Endothelial cell of umbilical vein (primary cell): Measurements from ENCODE around the gene MAT2B. TPM values are rescaled to one million over a fixed set of nuclear protein-coding genes. Genes with fewer than 3 reads are reported as not detected.

Source experiments
- BruUV-seq: library from RNA; stranded (reverse); fragments of 400-500 nt; replicated peaks from 2 replicates; lab custom pipeline; 2021; lab: Mats Ljungman, UMichigan
- CTCF ChIA-PET: fragments of 300-600, 350-600 bp; sonication (Branson Sonifier 250); formaldehyde crosslinking; loops from one replicate; lab custom pipeline; 2021; ENCODE audit warnings: antibody characterized with exemption, inconsistent platforms; lab: Charles Lee
- POLR2A ChIA-PET: fragments of 300-600, 350-600 bp; sonication (Branson Sonifier 250); formaldehyde crosslinking; loops from one replicate; lab custom pipeline; 2021; ENCODE audit warnings: antibody characterized with exemption, inconsistent platforms; lab: Charles Lee
- DNase-seq: peaks from one replicate; pipeline ENCODE4 v3.0.0-alpha.2; 2011; ENCODE audit warnings: low read depth, low spot score
- FAIRE-seq: peaks from 2 replicates; lab custom pipeline; 2011; peaks lifted over from hg19 to GRCh38; lab: Jason Lieb, UNC
- H2AFZ ChIP-seq: 2 replicates; pipeline ENCODE4 v1.6.0; 2012; ENCODE audit warnings: low read depth, low read length, control low read depth, inconsistent platforms
- H3K27ac ChIP-seq: 2 replicates; pipeline ENCODE4 v1.5.1; 2011; ENCODE audit warnings: low read depth, mild to moderate bottlenecking, control low read depth, low read length, moderate library complexity; ENCODE audit not compliant: insufficient read depth
- H3K27me3 ChIP-seq, 2 experiments: 2 replicates each; pipeline versions ENCODE4 v1.6.0 to v1.6.1; 2011; ENCODE audit warnings: low read length in 2 of 2, mixed read lengths in 1 of 2; ENCODE audit not compliant: control insufficient read depth in 2 of 2, insufficient read depth in 2 of 2
- H3K36me3 ChIP-seq, 2 experiments: 2 replicates in 1 of 2; 3 replicates in 1 of 2; pipeline ENCODE4 v1.5.1; 2011; ENCODE audit warnings: low read length in 2 of 2, mild to moderate bottlenecking in 1 of 2, moderate library complexity in 1 of 2; ENCODE audit not compliant: control insufficient read depth in 2 of 2, insufficient read depth in 2 of 2; ENCODE audit errors: extremely low read depth in 1 of 2
- H3K4me1 ChIP-seq: 3 replicates; pipeline ENCODE4 v1.5.1; 2011; ENCODE audit warnings: mild to moderate bottlenecking, low read length; ENCODE audit not compliant: control insufficient read depth, insufficient read depth; ENCODE audit errors: extremely low read depth
- H3K4me2 ChIP-seq: 2 replicates; pipeline ENCODE4 v1.6.1; 2011; ENCODE audit warnings: low read length, control low read depth, mixed read lengths; ENCODE audit not compliant: insufficient read depth
- H3K4me3 ChIP-seq, 3 experiments: fragments of 200-600 bp in 1 of 3; sonication (generic), shearing (Covaris generic) in 1 of 3; replicated peaks in 1 of 3; 2 replicates each; pipeline ENCODE4 v1.5.1; 2011 to 2016; ENCODE audit warnings: control low read depth in 3 of 3, low read length in 3 of 3, mild to moderate bottlenecking in 2 of 3, inconsistent platforms in 1 of 3, low read depth in 1 of 3, moderate library complexity in 1 of 3; ENCODE audit not compliant: insufficient read depth in 1 of 3
- H3K79me2 ChIP-seq: 2 replicates; pipeline ENCODE4 v1.6.0; 2012; ENCODE audit warnings: low read length, inconsistent platforms; ENCODE audit not compliant: control insufficient read depth, insufficient read depth
- H3K9ac ChIP-seq: replicated peaks from 2 replicates; pipeline ENCODE3; 2011; ENCODE audit warnings: low read length, control low read depth; ENCODE audit not compliant: insufficient read depth; ENCODE audit errors: extremely low read depth
- H3K9me1 ChIP-seq: replicated peaks from 3 replicates; pipeline ENCODE4 v1.6.0; 2011; ENCODE audit warnings: mild to moderate bottlenecking, low read length; ENCODE audit not compliant: control insufficient read depth, insufficient read depth; ENCODE audit errors: extremely low read depth
- H3K9me3 ChIP-seq: replicated peaks from 2 replicates; pipeline ENCODE4 v1.5.1; 2012; ENCODE audit warnings: low read length, inconsistent platforms; ENCODE audit not compliant: control insufficient read depth, insufficient read depth
- H4K20me1 ChIP-seq: replicated peaks from 2 replicates; pipeline ENCODE3; 2011; ENCODE audit warnings: mild to moderate bottlenecking, low read length; ENCODE audit not compliant: control insufficient read depth, insufficient read depth; ENCODE audit errors: extremely low read depth
- CTCF ChIP-seq, 2 donors: IDR thresholded peaks; 1 replicate in 1 of 2; 2 replicates in 1 of 2; pipeline ENCODE4 v1.5.1; 2011; ENCODE audit warnings: low read length in 2 of 2, mild to moderate bottlenecking in 2 of 2, moderate library complexity in 2 of 2, control low read depth in 1 of 2, inconsistent platforms in 1 of 2, low read depth in 1 of 2; ENCODE audit not compliant: insufficient read depth in 1 of 2; ENCODE audit errors: extremely low read depth in 1 of 2
- EZH2 ChIP-seq: IDR thresholded peaks from 2 replicates; pipeline ENCODE4 v1.6.1; 2012; ENCODE audit warnings: borderline replicate concordance, low read depth, mild to moderate bottlenecking, moderate library complexity, low read length, inconsistent platforms; ENCODE audit not compliant: severe bottlenecking
- MAX ChIP-seq: IDR thresholded peaks from 2 replicates; pipeline ENCODE4 v1.6.1; 2011; ENCODE audit not compliant: insufficient read depth, insufficient read length
- POLR2A ChIP-seq: IDR thresholded peaks from 2 replicates; pipeline ENCODE4 v1.6.1; 2012; ENCODE audit warnings: low read depth, mild to moderate bottlenecking, control low read depth, low read length
- dilution Hi-C: fragments of 300-500 bp; cut with MboI; formaldehyde crosslinking; loops from one replicate; pipeline ENCODE4 v1.15.0; 2019; ENCODE audit warnings: low sequenced_read_pairs; ENCODE audit not compliant: extremely low pct_ligation_motif_present
- intact Hi-C: fragments of 100-400 bp; cut with micrococcal nuclease; formaldehyde crosslinking; loops from one replicate; pipeline ENCODE4 v1.10.0; 2022
- polyA plus RNA-seq, 4 experiments: library from polyadenylated mRNA; depleted of rRNA in 3 of 4; stranded (reverse) in 3 of 4; unstranded in 1 of 4; fragments of >200 nt; gene quantifications; 2 replicates each; pipeline versions ENCODE4 v1.2.1 to v1.2.3, GENCODE V29; 2011 to 2012; ENCODE audit warnings: missing spikeins in 1 of 4
- total RNA-seq: library from RNA; stranded (reverse); gene quantifications from 2 replicates; pipeline ENCODE4 v1.2.3, GENCODE V29; 2021

Gene MAT2B
- total and polyA plus RNA-seq, 2 donors (not counting 3 experiments of a cell fraction or from before 2014, with no cell fraction given), result 41.5 to 101 TPM

GRCh38 chr5:163564321-163564938, 59.0 kb downstream of the MAT2B start:
- ChIA-PET POLR2A (interaction anchor here (0.7 kb wide), 1 partner anchor 1328 kb away, joined by 3 read pairs; no protein-coding TSS in a partner anchor), CTCF (interaction anchor here (1.0 to 12.3 kb wide), 14 partner anchors 14 to 1893 kb away, joined by 3 to 182 read pairs (median 5); no protein-coding TSS in a partner anchor)
- H3K9me3 ChIP-seq, result no peaks in the 10 kb centered on the region
- H3K4me3 ChIP-seq, result no peak overlapping the region
- H4K20me1 ChIP-seq, result no peaks in the 10 kb centered on the region
- dilution Hi-C loops, result no loop called here
- no peaks in the 10 kb centered on the region for H3K79me2 ChIP-seq
- H3K4me2 ChIP-seq, result peak overlapping the region; percentile 15
- TF ChIP-seq MAX (peak; percentile 70), POLR2A (no peak), CTCF (IDR thresholded peaks at IDR 0.05; ENCODE audit: extremely low read depth in 1 of 2, insufficient read depth in 1 of 2, low read depth in 1 of 2, low read length in 2 of 2) (peak; percentile 60 to 72), EZH2 (no peak)
- H3K27me3 ChIP-seq, result no peaks in the 10 kb centered on the region
- no peaks in the 10 kb centered on the region for H3K9me1 ChIP-seq
- H3K9ac ChIP-seq, result no peak overlapping the region
- peaks cover 52% of the 10 kb centered on the region for H3K4me1 ChIP-seq
- DNase-seq, result peak; percentile 80
- no peak overlapping the region for H2AFZ ChIP-seq
- no peaks in the 10 kb centered on the region for H3K36me3 ChIP-seq
- no TSS peak for BruUV-seq
- H3K27ac ChIP-seq, result peak overlapping the region; percentile 36
- FAIRE-seq, result peak; percentile 77
- intact Hi-C loops, result loop anchor here (1.0 to 10.0 kb wide), 8 partner anchors 132 to 1890 kb away; no protein-coding TSS in a partner anchor
